Eye (tissue), 1 donor: ENCODE results near the gene CPA1.

Source experiments
- DNase-seq: peaks from one replicate; pipeline ENCODE4 v3.0.0-alpha.2; 2015

The CPA1 gene

GRCh38 chr7:130430841-130431666 lies 50.8 kb downstream of the CPA1 start:
- peak; percentile 79 for DNase-seq

DNA sequence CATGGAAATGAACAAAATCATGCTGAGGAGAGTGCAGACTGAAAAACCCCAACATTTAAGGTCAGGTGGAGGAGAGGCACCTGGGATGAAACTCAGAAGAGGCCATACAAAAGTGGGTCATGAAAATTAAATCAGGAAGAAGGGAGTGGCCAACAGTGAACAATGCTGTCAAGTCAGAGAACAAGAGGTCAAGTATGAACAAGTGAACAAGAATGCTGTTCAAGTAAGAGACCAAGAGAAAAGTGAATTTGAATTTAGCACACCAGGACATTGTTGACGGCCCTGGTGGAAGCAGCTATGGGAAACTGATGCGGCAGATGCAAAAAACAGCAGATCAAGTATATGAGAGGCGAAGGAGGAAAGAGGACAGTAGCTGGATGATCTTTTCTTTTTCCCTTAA lies 52.6 kb downstream of the CPA1 start:
- DNase-seq, result no peak

- DNase-seq, result no peak
Measured at GRCh38 chr7:130433301-130433700, 53.0 kb downstream of the CPA1 start.

GRCh38 chr7:130435311-130435854 lies 55.1 kb downstream of the CPA1 start:
- no peak for DNase-seq

DNA sequence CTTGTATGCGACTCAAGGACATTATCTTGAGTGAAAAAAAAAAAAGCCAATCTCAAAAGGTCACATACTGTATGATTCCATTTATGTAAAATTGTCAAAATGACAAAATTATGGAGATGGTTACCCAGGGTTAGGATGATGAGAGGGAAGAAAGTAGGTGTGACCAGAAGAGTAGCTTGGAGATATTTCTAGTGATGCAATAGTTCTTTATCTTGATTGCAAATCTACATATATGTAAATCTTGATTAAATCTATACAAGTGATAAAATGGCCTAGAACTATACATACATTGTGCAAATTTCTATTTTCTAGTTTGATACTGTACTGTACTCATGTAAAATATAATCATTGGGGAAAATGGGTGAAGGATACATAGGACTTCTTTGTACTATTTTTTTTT lies 56.0 kb downstream of the CPA1 start:
- no peak for DNase-seq
